PFSK-1 (cell line): ENCODE data around the gene XPNPEP2.

Source experiments
- POLR2AphosphoS5 ChIP-seq: IDR thresholded peaks from 2 replicates; pipeline ENCODE4 v1.6.1; 2012; ENCODE audit warnings: low read depth, mild to moderate bottlenecking, control low read depth, low read length, moderate library complexity
- SIN3A ChIP-seq: IDR thresholded peaks from 2 replicates; pipeline ENCODE4 v1.6.1; 2012; ENCODE audit warnings: mild to moderate bottlenecking, low read length, moderate library complexity, borderline replicate concordance; ENCODE audit not compliant: insufficient read depth
- TAF1 ChIP-seq: IDR thresholded peaks from 2 replicates; pipeline ENCODE4 v1.6.1; 2012; ENCODE audit warnings: low read length, control low read depth, borderline replicate concordance; ENCODE audit not compliant: insufficient read depth

DNA sequence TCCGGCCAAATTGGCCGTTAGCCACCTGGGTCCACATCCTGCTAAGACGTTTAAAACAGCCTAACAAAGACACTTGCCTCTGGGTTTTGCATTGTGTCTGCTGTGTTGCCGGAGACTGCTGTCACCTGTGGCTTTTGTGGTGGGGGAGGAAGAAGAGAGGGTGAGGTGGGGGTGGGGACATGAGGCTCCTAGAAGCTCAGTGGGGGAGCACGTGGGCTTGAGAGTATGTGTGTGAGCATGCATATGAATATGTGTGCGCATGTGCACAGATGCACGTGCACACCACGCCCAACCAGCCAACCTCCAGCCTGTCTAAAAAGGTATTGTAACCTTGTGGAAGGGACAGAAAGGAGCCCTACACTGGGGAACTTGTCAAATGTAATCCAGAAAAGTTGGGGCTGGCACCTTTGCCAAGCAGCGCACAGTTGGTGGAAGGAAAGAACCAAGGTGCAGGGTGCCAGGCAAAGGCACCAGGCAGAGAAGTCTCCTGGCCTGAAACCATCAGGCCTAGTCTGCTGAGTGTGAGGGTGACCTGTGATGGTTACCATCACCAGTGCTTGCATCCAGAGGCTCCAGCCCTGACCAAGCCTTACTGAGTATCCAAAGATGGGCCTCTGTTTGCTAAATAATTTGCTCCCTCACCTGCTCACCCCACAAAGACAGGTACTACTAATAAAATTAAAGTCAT, 30.8 kb downstream of the XPNPEP2 start:
- TF ChIP-seq POLR2AphosphoS5, result no peak
- no peak for TF ChIP-seq SIN3A
- no peak for TF ChIP-seq TAF1
